Activated CD8-positive, alpha-beta T cell treated with anti-CD3 and anti-CD28 coated beads for 36 hours (primary cell): ENCODE measurements around the gene SLC5A11. TPM values are rescaled to one million over a fixed set of nuclear protein-coding genes. Genes with fewer than 3 reads are reported as not detected.
"Not testable (repeated sequence)": the region's sequence is repeated elsewhere in the genome, so short reads cannot be mapped to it uniquely, and the experiment has no call there.

Experiments
- ATAC-seq: fragments of 200-7000 bp; cut with Tn5 transposase; one replicate; pipeline ENCODE4 v1.10.0; 2021; ENCODE audit warnings: mild to moderate bottlenecking, moderate library complexity
- CTCF ChIA-PET: fragments of 350-600 bp; sonication (Branson Sonifier 250); formaldehyde crosslinking; loops from one replicate; lab custom pipeline; 2021; ENCODE audit warnings: antibody characterized with exemption; lab: Charles Lee
- POLR2A ChIA-PET: fragments of 350-600 bp; sonication (Branson Sonifier 250); formaldehyde crosslinking; loops from one replicate; lab custom pipeline; 2021; ENCODE audit warnings: antibody characterized with exemption; lab: Charles Lee
- DNase-seq: peaks from one replicate; pipeline ENCODE4 v3.0.0-alpha.2; 2020
- H3K27ac Mint-ChIP-seq: one replicate; pipeline ENCODE4 v1.8.0; 2021; ENCODE audit warnings: mild to moderate bottlenecking, mixed read lengths
- H3K27me3 Mint-ChIP-seq: one replicate; pipeline ENCODE4 v1.8.0; 2021; ENCODE audit warnings: mixed read lengths
- H3K36me3 Mint-ChIP-seq: one replicate; pipeline ENCODE4 v1.8.0; 2021; ENCODE audit warnings: low read depth, mixed read lengths
- H3K4me1 Mint-ChIP-seq: one replicate; pipeline ENCODE4 v1.8.0; 2021; ENCODE audit warnings: low read depth, mixed read lengths
- H3K4me3 Mint-ChIP-seq: one replicate; pipeline ENCODE4 v1.8.0; 2021; ENCODE audit warnings: mild to moderate bottlenecking, moderate library complexity, mixed read lengths
- H3K9me3 Mint-ChIP-seq: one replicate; pipeline ENCODE4 v1.8.0; 2021; ENCODE audit warnings: mixed read lengths
- CTCF ChIP-seq: fragments of 200-600 bp; IDR thresholded peaks from one replicate; pipeline ENCODE4 v1.8.0; 2022; ENCODE audit warnings: antibody characterized with exemption, mild to moderate bottlenecking
- intact Hi-C: fragments of 100-400 bp; cut with micrococcal nuclease; formaldehyde crosslinking; loops from one replicate; pipeline ENCODE4 v1.10.0; 2022
- total RNA-seq, 2 experiments: library from RNA; stranded (reverse); gene quantifications; one replicate each; pipeline ENCODE4 v1.2.3, GENCODE V29; 2021

The SLC5A11 gene
- total RNA-seq, 2 experiments from 2014 or later, result 0.18 to 0.78 TPM

- no peak overlapping the region for H3K4me3 Mint-ChIP-seq
- intact Hi-C loops, result no loop called here
- ChIA-PET POLR2A (interaction anchor here (0.7 kb wide), 1 partner anchor 240 kb away, joined by 3 read pairs; no protein-coding TSS in a partner anchor), CTCF (no interaction called here)
- peaks cover 3% of the 10 kb centered on the region for H3K27me3 Mint-ChIP-seq
- TF ChIP-seq CTCF, result no peak
- H3K4me1 Mint-ChIP-seq, result no peaks in the 10 kb centered on the region
- H3K9me3 Mint-ChIP-seq, result peaks cover 4% of the 10 kb centered on the region
- H3K27ac Mint-ChIP-seq, result no peak overlapping the region
- H3K36me3 Mint-ChIP-seq, result no peaks in the 10 kb centered on the region
- no peak for DNase-seq
- ATAC-seq, result no peak
These were observed 41.7 kb downstream of the SLC5A11 start for GRCh38 chr16:24887472-24887871.

GRCh38 chr16:24890746-24891145, 45.0 kb downstream of the SLC5A11 start:
- no peaks in the 10 kb centered on the region for H3K36me3 Mint-ChIP-seq
- POLR2A ChIA-PET, result no interaction called here

GRCh38 chr16:24896439-24896838, 50.7 kb downstream of the SLC5A11 start:
- H3K27me3 Mint-ChIP-seq, result no peaks in the 10 kb centered on the region

More at GRCh38 chr16:24890746-24891145, 45.0 kb downstream of the SLC5A11 start:
- TF ChIP-seq CTCF, result no peak
- intact Hi-C loops, result no loop called here
- CTCF ChIA-PET, result no interaction called here
- peaks cover 3% of the 10 kb centered on the region for H3K27me3 Mint-ChIP-seq
- H3K4me1 Mint-ChIP-seq, result no peaks in the 10 kb centered on the region
- DNase-seq, result no peak
- H3K27ac Mint-ChIP-seq, result no peak overlapping the region
- no peak overlapping the region for H3K4me3 Mint-ChIP-seq
- H3K9me3 Mint-ChIP-seq, result peaks cover 4% of the 10 kb centered on the region
- ATAC-seq, result no peak

GRCh38 chr16:24897522-24897921, 51.8 kb downstream of the SLC5A11 start:
- CTCF ChIA-PET, DNase-seq, H3K4me1 Mint-ChIP-seq, intact Hi-C loops, POLR2A ChIA-PET, H3K27me3 Mint-ChIP-seq, H3K9me3 Mint-ChIP-seq, H3K4me3 Mint-ChIP-seq, H3K36me3 Mint-ChIP-seq, ATAC-seq, H3K27ac Mint-ChIP-seq: not testable (repeated sequence)

More at GRCh38 chr16:24896439-24896838, 50.7 kb downstream of the SLC5A11 start:
- no peak for TF ChIP-seq CTCF
- Mint-ChIP-seq H3K36me3 (no peaks in the 10 kb centered on the region), H3K9me3 (no peaks in the 10 kb centered on the region), H3K4me1 (no peaks in the 10 kb centered on the region), H3K27ac (no peak overlapping the region), H3K4me3 (no peak overlapping the region)
- POLR2A ChIA-PET, result no interaction called here
- ATAC-seq (no peak), DNase-seq (no peak)
- intact Hi-C loops, result no loop called here
- CTCF ChIA-PET, result no interaction called here

- CTCF ChIA-PET, result interaction anchor here (0.9 to 1.2 kb wide), 2 partner anchors 12 to 32 kb away, joined by 3 to 4 read pairs; no protein-coding TSS in a partner anchor
These were observed 54.5 kb downstream of the SLC5A11 start for GRCh38 chr16:24900230-24900629.

More at GRCh38 chr16:24900230-24900629, 54.5 kb downstream of the SLC5A11 start:
- intact Hi-C loops, result no loop called here
- no peaks in the 10 kb centered on the region for H3K27me3 Mint-ChIP-seq
- POLR2A ChIA-PET, result interaction anchor here (0.6 kb wide), 1 partner anchor 764 kb away, joined by 3 read pairs; no protein-coding TSS in a partner anchor
- no peaks in the 10 kb centered on the region for H3K4me1 Mint-ChIP-seq
- DNase-seq (no peak), ATAC-seq (no peak)
- no peak overlapping the region for H3K27ac Mint-ChIP-seq
- H3K36me3 Mint-ChIP-seq, result no peaks in the 10 kb centered on the region
- no peaks in the 10 kb centered on the region for H3K9me3 Mint-ChIP-seq
- no peak overlapping the region for H3K4me3 Mint-ChIP-seq
- TF ChIP-seq CTCF, result no peak
